ENCODE results near the gene PWWP2B.

PWWP2B gene

GRCh38 chr10:132368881-132369635, 27.9 kb upstream of the PWWP2B start:
- Histone ChIP-seq H3K4me3 (no peak overlapping the region), H3K9me3 (no peaks in the 10 kb centered on the region), H3K27me3 (no peaks in the 10 kb centered on the region), H3K4me1 (no peaks in the 10 kb centered on the region), H3K27ac (no peak overlapping the region), H3K36me3 (peaks cover 24 to 35% (median 25%) of the 10 kb centered on the region in 3 donors)
- intact Hi-C loops (cut with DNase I; ENCODE audit: low total_unique reads), result no loop called here
- no peak for TF ChIP-seq CTCF (IDR thresholded peaks at IDR 0.05)
- DNase-seq, result peak in 1 of 2 donors; percentile 23

- TF ChIP-seq CTCF (IDR thresholded peaks at IDR 0.05), result no peak
- Histone ChIP-seq H3K4me3 (no peak overlapping the region), H3K9me3 (no peaks in the 10 kb centered on the region), H3K27ac (no peak overlapping the region), H3K27me3 (no peaks in the 10 kb centered on the region), H3K4me1 (no peaks in the 10 kb centered on the region), H3K36me3 (peaks cover 22 to 29% (median 25%) of the 10 kb centered on the region in 3 donors)
- DNase-seq, result no peak
- intact Hi-C loops (cut with DNase I; ENCODE audit: low total_unique reads), result no loop called here
Observed at GRCh38 chr10:132369636-132370185, 27.3 kb upstream of the PWWP2B start.

GRCh38 chr10:132370426-132371340, 26.3 kb upstream of the PWWP2B start:
- H3K27ac ChIP-seq, result no peak overlapping the region
- TF ChIP-seq CTCF (IDR thresholded peaks at IDR 0.05), result no peak
- peaks cover 13 to 19% (median 16%) of the 10 kb centered on the region in 3 donors for H3K36me3 ChIP-seq
- no peak for DNase-seq
- no peaks in the 10 kb centered on the region for H3K4me1 ChIP-seq
- no peak overlapping the region for H3K4me3 ChIP-seq
- intact Hi-C loops (cut with DNase I; ENCODE audit: low total_unique reads), result no loop called here
- H3K27me3 ChIP-seq, result no peaks in the 10 kb centered on the region
- no peaks in the 10 kb centered on the region for H3K9me3 ChIP-seq

GRCh38 chr10:132371641-132372081, 25.3 kb upstream of the PWWP2B start:
- no peak for TF ChIP-seq CTCF (IDR thresholded peaks at IDR 0.05)
- Histone ChIP-seq H3K27ac (no peak overlapping the region), H3K27me3 (no peaks in the 10 kb centered on the region), H3K4me3 (no peak overlapping the region), H3K4me1 (no peaks in the 10 kb centered on the region), H3K9me3 (no peaks in the 10 kb centered on the region), H3K36me3 (peaks cover 3 to 15% (median 7%) of the 10 kb centered on the region in 3 donors)
- peak in 1 of 2 donors; percentile 21 for DNase-seq
- intact Hi-C loops (cut with DNase I; ENCODE audit: low total_unique reads), result no loop called here

GRCh38 chr10:132372516-132373095, 24.4 kb upstream of the PWWP2B start:
- intact Hi-C loops (cut with DNase I; ENCODE audit: low total_unique reads), result no loop called here
- Histone ChIP-seq H3K9me3 (no peaks in the 10 kb centered on the region), H3K4me1 (no peaks in the 10 kb centered on the region), H3K27me3 (no peaks in the 10 kb centered on the region), H3K27ac (no peak overlapping the region), H3K36me3 (peaks cover 0 to 12% (median 0%) of the 10 kb centered on the region in 3 donors), H3K4me3 (no peak overlapping the region)
- DNase-seq, result peak in 1 of 2 donors; percentile 43
- no peak for TF ChIP-seq CTCF (IDR thresholded peaks at IDR 0.05)
